Activated T-cell treated with anti-CD3 and anti-CD28 coated beads for 4 hours (primary cell): ENCODE data around the gene MAVS.
"Not testable (repeated sequence)": the region's sequence is repeated elsewhere in the genome, so short reads cannot be mapped to it uniquely, and the experiment has no call there.

Experiments used
- DNase-seq: peaks from one replicate; pipeline ENCODE4 v3.0.0-alpha.2; 2020

Gene MAVS

GRCh38 chr20:3857405-3857804, 10.8 kb downstream of the MAVS start:
- no peak for DNase-seq

GRCh38 chr20:3858689-3859088, 12.1 kb downstream of the MAVS start:
- DNase-seq, result no peak

GRCh38 chr20:3861191-3861590, 14.6 kb downstream of the MAVS start:
- no peak for DNase-seq

- no peak for DNase-seq
Measured at GRCh38 chr20:3862333-3862732, 15.7 kb downstream of the MAVS start.

- DNase-seq, result no peak
Measured at GRCh38 chr20:3863317-3863716, 16.7 kb downstream of the MAVS start.

GRCh38 chr20:3864518-3864917, 17.9 kb downstream of the MAVS start:
- no peak for DNase-seq

GRCh38 chr20:3865152-3865886, 18.7 kb downstream of the MAVS start:
- no peak for DNase-seq

GRCh38 chr20:3865887-3866407, 19.3 kb downstream of the MAVS start:
- no peak for DNase-seq

GRCh38 chr20:3866464-3866863, 19.8 kb downstream of the MAVS start:
- DNase-seq, result no peak

- no peak for DNase-seq
Measured at GRCh38 chr20:3867802-3868201, 21.2 kb downstream of the MAVS start.

- DNase-seq, result no peak
Measured at GRCh38 chr20:3869839-3870634, 23.4 kb downstream of the MAVS start.

- no peak for DNase-seq
Measured at GRCh38 chr20:3871550-3872265, 25.1 kb downstream of the MAVS start.

GRCh38 chr20:3873507-3873906, 26.9 kb downstream of the MAVS start:
- DNase-seq, result no peak

GRCh38 chr20:3874194-3874844, 27.7 kb downstream of the MAVS start:
- no peak for DNase-seq

- no peak for DNase-seq
Measured at GRCh38 chr20:3875378-3875974, 28.8 kb downstream of the MAVS start.

GRCh38 chr20:3876000-3876399, 29.4 kb downstream of the MAVS start:
- DNase-seq, result no peak

- no peak for DNase-seq
Measured at GRCh38 chr20:3876676-3877075, 30.0 kb downstream of the MAVS start.

- not testable (repeated sequence) for DNase-seq
Measured at GRCh38 chr20:3878921-3879274, 32.3 kb downstream of the MAVS start.

GRCh38 chr20:3885715-3886114, 39.1 kb downstream of the MAVS start:
- DNase-seq, result no peak

GRCh38 chr20:3887876-3888620, 41.4 kb downstream of the MAVS start:
- no peak for DNase-seq

- DNase-seq, result peak; percentile 94
Measured at GRCh38 chr20:3888622-3889488, 42.2 kb downstream of the MAVS start, which contains the start of gene PANK2. TSS of gene PANK2 (plus strand) at chr20:3889387.
